GM19240 (cell line): ENCODE measurements around the gene MICAL3.

Experiments
- DNase-seq: peaks from one replicate; pipeline ENCODE4 v3.0.0; 2011; ENCODE audit warnings: low spot score; ENCODE audit not compliant: insufficient read length

MICAL3 gene

DNA sequence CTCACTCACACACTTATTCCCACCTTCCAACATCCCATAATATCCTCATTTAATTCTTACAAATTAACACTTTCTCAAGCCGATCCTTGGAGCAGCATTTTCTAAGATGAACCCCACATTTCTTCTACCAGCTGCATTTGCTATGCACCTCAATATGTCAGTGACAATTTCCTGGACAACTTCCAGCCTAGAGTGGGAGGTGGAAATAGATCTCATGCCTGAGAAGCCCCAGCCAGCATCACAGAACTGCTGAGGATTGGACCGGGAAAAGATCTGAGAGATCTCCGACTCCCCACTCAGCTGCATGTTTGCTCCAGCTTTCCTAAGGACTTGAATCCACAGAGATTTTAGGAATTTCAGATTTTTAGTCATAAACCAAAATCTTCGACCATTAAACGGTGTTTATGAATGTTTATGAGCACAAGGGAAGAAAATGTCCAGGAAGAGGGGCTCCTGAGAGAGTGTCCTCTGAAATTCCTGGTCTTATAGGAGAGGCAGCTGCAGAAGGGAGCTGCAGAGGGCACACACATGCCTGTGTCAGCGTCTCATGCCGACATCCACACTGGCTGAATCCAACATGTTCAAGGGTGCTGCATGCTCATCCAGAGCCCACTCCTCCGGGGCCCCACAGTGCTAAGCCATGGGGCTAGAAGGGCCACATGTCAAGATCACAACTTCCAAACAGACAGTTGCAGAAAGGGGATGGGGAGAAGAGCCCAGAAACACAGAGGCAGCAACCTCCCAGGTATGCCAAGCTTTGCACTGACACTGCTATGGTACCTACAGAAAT lies 68.6 kb downstream of the MICAL3 start:
- no peak for DNase-seq

DNA sequence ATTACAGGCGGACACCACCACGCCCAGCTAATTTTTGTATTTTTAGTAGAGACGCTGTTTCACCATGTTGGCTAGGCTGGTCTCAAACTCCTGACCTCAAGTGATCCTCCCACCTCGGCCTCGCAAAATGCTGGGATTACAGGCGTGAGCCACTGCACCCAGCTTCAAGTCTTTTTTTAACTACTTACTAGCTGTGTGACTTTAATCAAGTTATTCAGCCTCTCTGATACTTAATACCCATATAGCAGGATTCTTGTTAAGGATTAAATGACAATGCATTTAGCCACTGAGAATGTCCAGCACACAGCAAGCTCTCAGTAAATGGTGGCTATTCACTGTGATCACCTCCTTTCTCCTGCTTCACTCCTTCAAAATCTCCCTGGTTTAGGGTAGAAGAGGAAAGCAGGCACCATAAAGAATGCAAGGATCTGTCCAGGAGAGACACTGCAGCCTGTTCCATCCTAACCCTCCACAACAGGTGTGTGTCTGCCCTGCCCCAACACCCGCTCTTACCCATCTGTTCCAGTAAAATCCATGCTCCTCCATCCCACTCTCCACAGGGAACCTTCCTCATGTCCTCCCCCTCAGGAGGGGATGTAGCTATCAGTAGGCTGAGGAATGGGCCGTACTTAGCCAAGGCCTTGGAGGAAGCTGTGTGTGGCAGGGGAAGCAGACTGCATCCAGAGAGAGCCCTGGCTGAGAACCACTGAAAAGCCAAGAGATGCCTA lies 69.3 kb downstream of the MICAL3 start:
- no peak for DNase-seq

DNA sequence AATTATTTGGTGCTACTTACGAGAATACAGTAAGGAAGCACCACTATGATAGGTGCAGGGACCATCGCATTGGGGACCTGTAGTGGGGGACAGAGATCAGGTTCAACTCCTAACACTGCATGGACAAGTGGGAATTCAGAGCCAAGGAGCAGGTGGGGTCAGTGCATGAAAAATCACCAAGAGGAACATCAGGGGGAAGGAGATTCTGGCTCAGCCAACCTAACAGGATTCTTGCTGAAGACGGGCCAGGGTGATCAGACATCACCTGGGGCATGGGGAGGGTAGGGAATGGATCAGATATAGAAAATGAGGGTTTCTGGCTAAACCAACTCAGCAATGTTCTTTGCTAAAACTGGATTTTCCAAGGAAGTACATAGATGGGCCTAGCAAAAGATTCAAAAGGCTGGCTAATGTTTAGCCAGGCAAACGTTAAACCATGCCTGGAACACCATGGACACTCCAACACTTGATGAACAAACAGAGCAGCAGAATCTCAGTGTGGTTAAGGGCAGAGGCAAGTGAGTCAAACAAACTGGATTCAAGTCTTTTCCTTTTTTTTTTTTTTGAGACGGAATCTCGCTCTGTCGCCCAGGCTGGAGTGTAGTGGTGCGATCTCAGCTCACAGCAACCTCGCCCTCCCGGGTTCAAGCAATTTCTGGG lies 70.0 kb downstream of the MICAL3 start:
- DNase-seq: no peak

DNA sequence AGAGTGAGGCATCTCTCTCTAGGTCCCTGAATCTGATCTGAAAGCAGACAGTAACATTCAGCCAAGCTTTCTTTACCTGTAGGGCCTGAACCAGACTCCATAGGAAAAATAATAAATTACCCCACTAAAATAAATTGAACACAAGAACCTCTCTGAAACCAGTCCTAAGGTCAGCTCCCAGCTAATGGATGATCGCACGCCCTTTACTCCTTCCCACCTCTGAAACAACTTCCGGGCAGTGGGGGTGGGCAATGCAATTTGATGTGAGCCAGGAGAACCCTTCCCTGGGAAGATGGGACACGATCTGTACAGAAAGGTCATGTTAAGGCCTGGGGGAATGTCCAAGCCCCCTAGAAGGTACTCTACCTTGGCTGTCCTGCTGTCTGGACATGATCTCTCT lies 71.2 kb downstream of the MICAL3 start:
- DNase-seq: no peak

DNA sequence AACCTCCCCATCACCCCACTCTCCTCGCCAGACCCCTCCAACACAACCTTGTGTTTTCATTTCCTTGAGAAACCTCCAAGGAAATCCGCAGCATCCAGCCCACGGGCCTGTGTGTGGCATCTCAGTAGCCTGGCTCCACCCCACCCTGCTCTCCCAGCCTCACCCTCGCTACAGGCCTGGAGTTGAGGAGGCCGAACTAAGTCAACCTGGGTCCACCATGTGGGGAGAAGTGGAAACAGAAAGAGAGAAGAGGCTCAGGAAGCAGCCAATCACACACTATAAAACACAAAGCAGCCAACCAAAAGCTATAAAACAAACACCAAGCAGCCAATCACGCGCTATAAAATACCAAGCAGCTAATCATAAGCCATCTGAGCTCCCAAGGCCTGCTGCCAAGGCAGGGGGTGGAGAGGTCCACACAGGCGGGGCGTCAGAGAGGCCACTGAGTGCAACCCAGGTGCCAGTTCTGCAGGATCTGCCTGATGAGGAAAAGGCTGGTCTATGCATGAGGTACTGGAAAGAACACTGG lies 72.0 kb downstream of the MICAL3 start:
- no peak for DNase-seq

DNA sequence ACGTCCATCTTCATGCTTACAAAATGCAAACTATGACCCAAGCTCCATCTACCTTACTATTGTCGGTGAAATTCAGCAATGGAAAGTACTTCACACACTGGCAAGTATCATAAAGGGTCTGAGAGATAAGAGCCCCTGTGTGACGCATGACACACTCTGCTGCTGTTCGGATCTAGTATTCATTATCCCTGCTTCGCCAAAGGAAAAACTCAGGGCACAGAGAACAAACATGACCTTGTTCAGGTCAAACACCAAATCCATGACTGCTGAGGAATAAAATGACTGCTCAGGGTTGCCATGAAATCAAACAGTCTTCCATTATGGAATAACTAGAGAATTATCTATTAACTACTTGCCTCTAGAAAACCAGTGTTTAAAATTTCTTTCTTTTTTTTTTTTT lies 73.0 kb downstream of the MICAL3 start:
- DNase-seq: no peak

DNA sequence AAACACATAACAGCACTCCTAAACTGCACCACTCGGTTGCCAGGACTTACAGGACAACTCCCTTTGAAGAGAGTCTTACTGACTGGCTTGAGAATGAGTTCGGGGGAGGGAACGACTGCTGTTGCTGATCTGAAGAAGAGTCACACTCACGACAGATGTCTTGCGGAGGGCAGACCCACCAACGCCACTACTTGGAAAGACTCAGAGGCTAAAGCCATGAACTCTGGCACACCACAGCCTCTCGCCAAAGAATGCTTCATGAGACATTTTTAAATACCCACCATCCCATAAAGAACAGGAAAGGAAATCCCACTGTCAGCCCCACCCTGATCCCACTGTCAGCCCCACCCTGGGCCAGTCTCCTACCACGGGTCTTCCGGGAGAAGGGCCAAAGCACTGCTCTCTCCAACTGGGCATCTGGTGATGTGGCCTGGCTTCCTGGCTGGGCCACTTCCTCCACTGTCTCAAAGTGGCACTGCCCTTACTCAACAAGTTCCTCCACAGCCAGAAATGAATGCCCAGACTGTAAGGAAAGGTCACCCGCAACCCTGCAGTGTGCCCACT lies 73.6 kb downstream of the MICAL3 start:
- DNase-seq: no peak

DNA sequence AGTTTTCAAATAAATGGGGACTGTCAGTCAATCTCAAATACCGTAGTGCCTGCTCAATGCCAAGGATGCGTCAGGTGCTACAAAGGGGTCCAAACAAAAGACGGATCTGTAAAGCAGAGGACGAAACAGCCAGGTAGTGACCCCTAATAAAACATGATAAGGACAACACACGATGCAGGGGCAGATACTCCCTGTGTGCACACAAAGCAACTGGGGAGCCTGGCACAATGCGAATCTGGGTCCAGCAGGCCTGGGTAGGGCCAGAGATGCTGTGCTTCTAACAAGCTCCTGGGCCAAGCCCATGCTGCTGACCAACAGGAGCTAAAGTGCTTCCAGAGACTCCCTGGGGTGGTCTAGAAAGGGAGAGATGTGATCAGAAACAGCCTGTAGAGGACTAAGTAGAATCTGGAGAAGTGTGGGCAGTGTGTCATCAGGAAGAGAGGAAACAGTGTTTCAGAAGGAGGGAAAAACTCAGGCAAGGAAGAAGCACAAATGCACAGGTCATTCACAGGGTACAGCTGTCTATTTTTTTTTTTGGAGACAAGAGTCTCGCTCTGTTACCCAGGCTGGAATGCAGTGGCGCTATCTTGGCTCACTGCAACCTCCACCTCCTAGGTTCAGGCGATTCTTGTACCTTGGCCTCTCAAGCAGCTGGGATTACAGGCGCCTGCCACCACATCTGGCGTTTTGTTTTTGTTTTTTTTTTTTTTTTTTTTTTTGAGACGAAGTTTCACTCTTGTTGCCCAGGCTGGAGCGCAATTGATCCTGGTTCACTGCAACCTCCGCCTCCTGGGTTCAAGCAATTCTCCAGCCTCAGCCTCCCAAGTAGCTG lies 74.5 kb downstream of the MICAL3 start:
- DNase-seq: no peak

DNA sequence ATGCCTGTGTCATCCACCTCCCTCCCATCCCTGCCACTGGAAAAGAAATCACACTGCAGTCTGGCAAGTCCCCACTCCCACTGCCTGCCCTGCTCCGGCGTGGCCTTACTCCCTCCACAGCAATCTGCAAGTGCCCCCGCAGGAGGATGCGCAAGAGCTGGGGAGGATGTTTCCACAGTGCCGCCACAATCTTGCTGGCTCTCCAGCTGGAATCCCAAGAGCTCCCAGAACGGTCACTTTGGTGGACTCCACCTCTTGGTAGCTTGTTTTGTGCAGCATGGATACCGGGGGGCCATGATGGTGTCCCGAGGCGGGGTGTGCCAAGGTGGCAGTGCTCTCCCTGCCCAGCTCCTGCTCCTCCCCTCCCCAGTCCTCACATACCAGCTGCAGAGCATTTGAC lies 76.3 kb downstream of the MICAL3 start:
- no peak for DNase-seq

DNA sequence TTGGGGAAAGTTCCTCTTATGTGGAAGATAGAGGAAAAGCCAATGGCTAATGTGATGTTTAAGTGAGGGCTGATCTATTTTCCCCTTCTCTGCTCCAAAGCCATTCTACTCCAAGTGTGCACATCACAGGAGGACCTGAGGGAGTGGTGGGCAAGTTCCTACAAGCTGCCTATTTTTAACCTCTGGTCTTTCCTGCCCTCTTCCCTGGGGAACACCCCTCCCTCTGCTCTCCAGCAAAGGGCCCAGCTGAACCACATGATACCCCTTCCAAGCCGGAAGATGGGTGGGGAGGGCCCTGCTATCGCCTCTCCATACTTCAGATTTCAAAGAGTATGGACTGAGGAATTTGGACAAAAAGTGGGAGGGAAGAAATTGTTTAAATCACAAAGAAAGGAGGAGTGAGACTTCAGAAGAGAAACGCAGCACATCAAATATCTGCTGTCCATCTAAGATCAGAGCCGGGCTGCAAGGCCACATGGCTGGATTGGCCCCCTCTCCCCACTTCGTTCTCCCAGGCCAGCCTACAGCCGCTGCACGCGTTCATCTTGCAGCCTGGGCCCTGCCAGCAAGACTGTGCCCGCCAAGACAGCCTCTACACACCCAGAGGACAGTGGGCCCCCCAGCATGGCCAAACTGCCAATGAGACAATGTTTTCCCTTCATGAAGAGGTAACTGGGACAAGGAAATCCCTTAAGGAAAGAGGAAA lies 77.5 kb downstream of the MICAL3 start:
- DNase-seq: no peak

DNA sequence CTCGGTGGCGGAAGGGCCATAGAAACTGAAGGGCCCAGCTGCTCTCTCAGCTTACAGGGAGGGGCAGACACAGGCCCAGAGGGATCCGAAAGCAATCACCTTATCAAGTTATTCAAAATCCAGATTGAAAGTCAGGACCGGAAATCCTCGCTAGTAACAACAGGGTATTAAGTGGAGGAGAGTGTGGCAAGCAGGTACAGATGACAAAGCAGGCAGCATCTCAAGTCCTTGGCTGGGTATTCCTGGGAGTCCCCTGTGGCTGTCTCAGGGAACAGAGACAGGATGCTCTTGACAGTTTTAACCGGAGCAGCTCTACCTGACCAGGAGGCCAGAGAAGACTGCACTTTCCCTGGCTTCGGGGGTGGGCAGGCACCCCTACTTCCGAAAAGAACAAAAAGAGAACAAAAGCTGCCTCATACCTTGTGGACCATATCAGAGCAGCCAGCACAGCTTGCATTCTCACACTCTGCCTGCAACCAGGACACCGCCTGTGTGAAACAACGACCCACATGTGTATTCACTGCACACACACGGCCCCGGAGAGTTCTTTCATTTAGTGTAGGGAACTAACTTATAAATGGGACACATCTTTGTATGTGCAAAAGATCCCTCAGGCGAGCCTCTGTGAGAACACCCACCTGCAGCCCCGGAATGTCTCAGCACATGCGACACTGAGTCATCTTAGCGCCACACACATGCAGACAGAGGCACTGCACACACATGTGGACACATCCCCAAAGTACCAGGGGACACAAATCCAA lies 78.3 kb downstream of the MICAL3 start:
- no peak for DNase-seq

DNA sequence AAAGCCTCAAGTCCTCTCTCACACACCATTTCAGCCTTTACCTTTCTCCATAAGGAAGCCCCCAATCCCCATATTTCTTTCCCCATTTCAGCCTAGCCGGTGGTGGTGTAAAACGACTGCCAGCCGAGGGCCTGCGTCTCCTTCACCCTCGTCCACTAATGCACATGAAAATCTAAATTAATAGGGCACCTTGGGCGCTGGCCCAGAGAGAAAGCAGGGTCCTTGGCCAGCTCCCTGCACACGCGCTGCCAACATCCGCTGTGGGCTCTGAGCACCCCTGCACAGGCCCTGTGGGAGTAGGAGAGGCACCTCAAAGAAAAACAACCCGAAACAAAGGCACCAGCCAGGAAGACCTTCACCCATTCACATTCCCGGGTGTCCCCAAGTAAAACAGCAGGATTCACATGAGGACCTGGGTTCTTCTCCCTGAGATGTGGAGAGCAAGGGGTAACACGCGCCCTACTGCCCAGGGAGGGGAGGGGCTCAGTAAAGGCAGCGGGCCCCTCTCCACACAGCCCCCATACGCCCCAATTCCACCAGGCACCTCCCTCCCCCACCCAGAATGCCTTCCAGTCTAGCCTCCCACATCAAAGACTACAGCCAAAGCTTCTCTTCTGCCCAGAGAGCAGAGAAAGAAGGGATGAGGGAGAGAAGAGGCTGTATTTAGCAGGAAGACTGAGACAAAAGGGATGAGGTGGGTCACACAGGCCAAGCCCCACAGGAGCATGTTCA lies 79.0 kb downstream of the MICAL3 start:
- no peak for DNase-seq

DNA sequence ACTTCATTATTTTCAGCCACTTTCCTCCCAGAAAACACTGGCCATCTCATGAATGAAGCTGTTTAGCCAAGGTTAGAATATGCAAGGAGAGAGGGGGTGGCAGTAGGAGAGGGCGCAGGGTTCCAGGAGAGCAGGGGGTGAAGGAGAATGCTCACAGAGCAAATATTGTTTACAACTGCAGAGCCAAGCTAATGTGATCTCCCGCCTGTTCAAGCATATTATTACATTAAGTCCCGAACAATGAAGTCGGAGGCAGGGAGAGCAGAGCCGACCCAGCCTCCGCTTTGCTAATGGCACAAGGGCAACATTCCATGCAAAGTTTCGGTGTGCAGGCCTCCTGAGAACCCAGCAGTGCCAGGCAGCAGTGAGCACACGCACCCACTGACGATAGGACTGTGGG lies 80.1 kb downstream of the MICAL3 start:
- no peak for DNase-seq

DNA sequence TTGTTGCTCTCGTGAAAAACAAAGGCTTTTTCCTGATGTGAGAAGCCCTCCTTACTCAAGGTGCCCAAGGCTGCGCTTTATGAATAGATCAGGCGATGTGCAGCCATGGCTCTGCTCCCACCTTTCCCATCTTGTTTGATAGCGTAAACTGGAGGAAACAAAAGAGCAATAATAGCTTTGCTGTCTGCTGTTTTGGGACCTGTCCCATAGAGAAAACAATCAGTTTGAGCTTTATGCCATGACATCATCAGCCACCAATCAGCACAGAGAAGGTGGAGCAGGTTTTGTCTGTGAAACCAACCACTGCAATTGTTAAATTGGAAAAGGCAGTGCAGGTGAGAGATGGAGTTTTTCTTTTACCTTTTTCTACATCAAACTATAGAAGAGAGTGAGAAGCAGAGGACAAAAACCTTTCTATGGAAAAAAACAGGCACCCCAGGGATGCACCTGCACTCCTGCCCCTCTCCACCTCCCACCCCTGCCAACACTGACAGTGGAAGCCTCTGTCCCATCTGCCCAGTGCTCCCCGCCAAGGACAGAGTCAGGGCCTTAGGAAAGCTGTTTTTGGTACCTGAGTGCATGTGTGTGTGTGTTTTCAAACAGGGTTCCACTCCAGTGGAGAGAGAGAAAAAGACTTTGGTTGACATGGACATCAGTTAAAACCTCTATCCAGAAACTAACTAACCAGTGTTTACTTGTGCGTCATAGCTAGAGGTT lies 80.7 kb downstream of the MICAL3 start:
- DNase-seq: no peak

DNA sequence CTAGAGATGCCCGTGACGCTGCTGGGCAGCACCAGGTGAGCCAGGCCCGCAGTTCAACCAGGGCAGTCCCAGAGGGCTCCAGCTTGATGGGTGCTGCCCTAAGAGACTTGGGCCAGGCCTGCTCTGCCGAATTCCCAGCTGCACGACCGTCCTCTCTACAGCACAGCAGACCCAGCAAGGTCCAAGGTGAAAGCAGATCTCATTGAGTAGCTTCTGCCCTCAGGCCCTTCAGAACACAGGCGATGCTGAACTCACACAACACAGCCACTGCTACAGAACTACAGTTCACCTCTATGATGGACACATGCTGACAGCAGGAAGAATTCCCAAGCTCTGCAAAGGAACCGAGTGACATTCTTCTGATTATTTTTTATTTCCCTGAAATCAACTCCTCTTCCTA lies 81.6 kb downstream of the MICAL3 start:
- DNase-seq: no peak

DNA sequence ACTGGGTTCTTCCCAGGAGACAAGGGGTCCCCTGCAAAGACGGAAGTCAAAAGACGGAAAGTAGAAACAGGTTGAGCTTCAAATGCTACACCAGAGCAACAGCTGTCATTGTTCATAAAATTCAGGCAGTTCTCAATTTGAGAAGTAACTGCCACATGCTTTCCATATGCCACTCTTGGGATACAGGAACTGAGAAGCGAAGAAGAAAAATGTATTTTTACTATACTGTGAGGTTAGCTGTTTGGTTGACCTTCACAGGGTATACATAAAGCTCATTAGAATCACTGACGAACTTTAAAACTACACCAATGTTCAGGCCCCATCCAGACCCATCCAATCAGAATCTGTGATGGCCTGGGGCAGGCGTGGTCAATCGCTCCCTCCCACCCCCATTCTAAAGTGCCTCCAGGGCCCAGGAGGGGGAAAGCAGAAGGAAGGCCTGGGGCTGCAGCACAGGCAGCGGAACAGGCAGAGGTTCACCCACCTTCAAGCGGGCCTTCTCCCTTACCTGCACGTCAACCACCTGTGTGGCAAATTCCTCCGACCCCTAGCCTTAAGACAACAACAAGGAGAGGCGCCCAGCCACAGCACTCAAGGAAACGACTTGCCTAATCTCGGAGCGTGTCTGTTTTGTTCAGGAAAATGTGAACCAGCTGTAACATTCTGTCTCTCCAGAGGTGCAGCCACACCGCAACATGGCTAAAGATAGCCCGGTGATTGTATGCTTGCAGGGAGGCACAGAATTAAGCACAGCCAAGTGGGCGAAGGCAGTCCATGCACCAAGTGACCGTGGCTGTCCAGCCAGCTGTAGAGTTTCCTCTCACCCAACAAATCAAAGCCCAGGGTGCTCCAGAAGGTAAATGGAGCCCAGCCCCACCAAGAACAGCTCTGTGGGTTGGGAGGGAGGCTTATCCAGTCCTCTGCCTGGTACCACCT lies 82.6 kb downstream of the MICAL3 start:
- DNase-seq: no peak

DNA sequence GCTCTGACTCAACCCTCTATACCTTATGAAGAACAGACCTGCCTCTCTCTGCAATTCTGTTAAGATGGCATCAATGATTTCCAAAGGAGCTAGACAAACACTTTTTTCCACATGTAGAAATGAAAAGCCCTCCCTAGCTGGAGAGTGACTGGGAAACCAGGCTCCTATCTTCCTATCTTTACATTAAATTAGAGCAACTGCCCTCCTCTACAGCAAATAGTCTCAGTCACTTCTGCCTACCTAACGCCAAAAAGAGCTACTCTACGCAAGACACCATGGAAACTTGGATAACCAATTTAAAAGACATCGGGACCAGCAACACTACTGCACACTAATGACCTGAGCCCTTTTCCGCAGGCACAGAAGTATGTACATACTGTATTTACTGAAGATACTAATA lies 84.8 kb downstream of the MICAL3 start:
- DNase-seq: no peak
